Peyer's patch (tissue), 4 donors: ENCODE measurements around the gene GBE1. TPM values are rescaled to one million over a fixed set of nuclear protein-coding genes. Genes with fewer than 3 reads are reported as not detected.
"Not testable (repeated sequence)": the region's sequence is repeated elsewhere in the genome, so short reads cannot be mapped to it uniquely, and the experiment has no call there.

Experiments
- DNase-seq, 3 donors: peaks; one replicate each; pipeline ENCODE4 v3.0.0-alpha.2; 2017 to 2019
- H3K27ac ChIP-seq, 4 donors: fragments of 200-600 bp; sonication (generic); one replicate each; pipeline ENCODE4 v1.5.1; 2016 to 2019
- H3K27me3 ChIP-seq, 2 donors: fragments of 200-600 bp; sonication (generic); one replicate each; pipeline ENCODE4 v1.5.1; 2019
- H3K36me3 ChIP-seq, 3 donors: fragments of 200-600 bp; sonication (generic); one replicate each; pipeline ENCODE4 v1.5.1; 2016 to 2019
- H3K4me1 ChIP-seq, 4 donors: fragments of 200-600 bp; sonication (generic); one replicate each; pipeline ENCODE4 v1.5.1; 2016 to 2019
- H3K4me3 ChIP-seq, 4 donors: fragments of 200-600 bp; sonication (generic); 1 replicate in 3 of 4; 2 replicates in 1 of 4; pipeline ENCODE4 v1.5.1; 2016 to 2019; ENCODE audit warnings: mild to moderate bottlenecking in 1 of 4
- H3K9me3 ChIP-seq, 4 donors: fragments of 200-600 bp; sonication (generic); one replicate each; pipeline ENCODE4 v1.5.1; 2016 to 2019; ENCODE audit warnings: mild to moderate bottlenecking in 1 of 4
- CTCF ChIP-seq, 6 experiments: fragments of 450-650 bp in 4 of 6; fragments of 200-600 bp in 2 of 6; sonication (generic) in 1 of 6; IDR thresholded peaks; one replicate each; pipeline ENCODE4 v1.5.1; 2017 to 2019; ENCODE audit warnings: antibody characterized with exemption in 6 of 6, mild to moderate bottlenecking in 3 of 6, moderate library complexity in 1 of 6
- POLR2A ChIP-seq, 2 donors: fragments of 450-650 bp; IDR thresholded peaks; one replicate each; pipeline ENCODE4 v1.5.1; 2017; ENCODE audit warnings: antibody characterized with exemption in 2 of 2, mild to moderate bottlenecking in 2 of 2, moderate library complexity in 2 of 2
- total RNA-seq, 4 donors: library from RNA; depleted of rRNA; stranded (reverse); fragments of >200 nt; gene quantifications; one replicate each; pipeline ENCODE4 v1.1.0, GENCODE V29; 2016

The GBE1 gene
- total RNA-seq, 4 donors from 2014 or later: 15.5 to 31.4 (median 20.0) TPM

GRCh38 chr3:81770710-81771109 is 9.3 kb upstream of the GBE1 start:
- Histone ChIP-seq H3K4me3 (no peak overlapping the region), H3K27ac (no peak overlapping the region), H3K4me1 (no peaks in the 10 kb centered on the region), H3K36me3 (no peaks in the 10 kb centered on the region), H3K27me3 (no peaks in the 10 kb centered on the region), H3K9me3 (no peaks in the 10 kb centered on the region)
- TF ChIP-seq POLR2A (IDR thresholded peaks at IDR 0.05) (no peak), CTCF (IDR thresholded peaks at IDR 0.05) (no peak)
- no peak for DNase-seq

- Histone ChIP-seq H3K27ac (no peak overlapping the region), H3K27me3 (no peaks in the 10 kb centered on the region), H3K4me3 (no peak overlapping the region), H3K36me3 (no peaks in the 10 kb centered on the region), H3K4me1 (no peaks in the 10 kb centered on the region), H3K9me3 (no peaks in the 10 kb centered on the region)
- DNase-seq: no peak
- no peak for TF ChIP-seq POLR2A (IDR thresholded peaks at IDR 0.05)
- no peak for TF ChIP-seq CTCF (IDR thresholded peaks at IDR 0.05)
Observed at GRCh38 chr3:81769299-81769698, 7.9 kb upstream of the GBE1 start.

GRCh38 chr3:81767250-81767859 is 5.9 kb upstream of the GBE1 start:
- not testable (repeated sequence) for H3K9me3 ChIP-seq, DNase-seq

GRCh38 chr3:81765400-81765799 is 4.0 kb upstream of the GBE1 start:
- Histone ChIP-seq H3K9me3 (no peaks in the 10 kb centered on the region), H3K27ac (no peak overlapping the region), H3K27me3 (no peaks in the 10 kb centered on the region), H3K4me3 (no peak overlapping the region), H3K36me3 (no peaks in the 10 kb centered on the region), H3K4me1 (peaks cover 0 to 6% (median 2%) of the 10 kb centered on the region in 4 donors)
- TF ChIP-seq POLR2A (IDR thresholded peaks at IDR 0.05): no peak
- TF ChIP-seq CTCF (IDR thresholded peaks at IDR 0.05): no peak
- DNase-seq: no peak

More at GRCh38 chr3:81767250-81767859, 5.9 kb upstream of the GBE1 start:
- not testable (repeated sequence) for H3K36me3 ChIP-seq, H3K4me3 ChIP-seq, H3K4me1 ChIP-seq, H3K27ac ChIP-seq, H3K27me3 ChIP-seq

GRCh38 chr3:81764665-81765064 is 3.2 kb upstream of the GBE1 start:
- H3K36me3 ChIP-seq: no peaks in the 10 kb centered on the region

GRCh38 chr3:81764002-81764401 is 2.6 kb upstream of the GBE1 start:
- H3K27ac ChIP-seq: no peak overlapping the region
- no peaks in the 10 kb centered on the region for H3K27me3 ChIP-seq
- H3K4me3 ChIP-seq: no peak overlapping the region
- H3K9me3 ChIP-seq: no peaks in the 10 kb centered on the region
- H3K36me3 ChIP-seq: no peaks in the 10 kb centered on the region
- peaks cover 0 to 6% (median 2%) of the 10 kb centered on the region in 4 donors for H3K4me1 ChIP-seq
- no peak for DNase-seq
- TF ChIP-seq CTCF (IDR thresholded peaks at IDR 0.05): no peak
- no peak for TF ChIP-seq POLR2A (IDR thresholded peaks at IDR 0.05)

More at GRCh38 chr3:81764665-81765064, 3.2 kb upstream of the GBE1 start:
- peaks cover 0 to 6% (median 2%) of the 10 kb centered on the region in 4 donors for H3K4me1 ChIP-seq
- H3K4me3 ChIP-seq: no peak overlapping the region
- no peak overlapping the region for H3K27ac ChIP-seq
- TF ChIP-seq CTCF (IDR thresholded peaks at IDR 0.05) (no peak), POLR2A (IDR thresholded peaks at IDR 0.05) (no peak)
- H3K27me3 ChIP-seq: no peaks in the 10 kb centered on the region
- H3K9me3 ChIP-seq: no peaks in the 10 kb centered on the region
- no peak for DNase-seq
